Parathyroid adenoma (tissue), 2 donors: ENCODE results near the gene QDPR.

Experiments
- H2AFZ ChIP-seq: fragments of 300-600 bp; sonication (generic); one replicate; pipeline ENCODE4 v1.7.0; 2017; ENCODE audit warnings: antibody characterized with exemption, mild to moderate bottlenecking
- H3K27ac ChIP-seq: fragments of 300-600 bp; sonication (generic); one replicate; pipeline ENCODE4 v1.7.0; 2017
- H3K27me3 ChIP-seq: fragments of 300-600 bp; sonication (generic); one replicate; pipeline ENCODE4 v1.7.0; 2017; ENCODE audit warnings: low read length; ENCODE audit not compliant: control insufficient read depth, insufficient read depth
- H3K36me3 ChIP-seq: fragments of 300-600 bp; sonication (generic); one replicate; pipeline ENCODE4 v1.7.0; 2017; ENCODE audit warnings: low read length; ENCODE audit not compliant: control insufficient read depth, insufficient read depth
- H3K4me1 ChIP-seq: fragments of 300-600 bp; sonication (generic); one replicate; pipeline ENCODE4 v1.7.0; 2017; ENCODE audit warnings: control low read depth
- H3K4me2 ChIP-seq: fragments of 300-600 bp; sonication (generic); one replicate; pipeline ENCODE4 v1.7.0; 2017; ENCODE audit warnings: low read length
- H3K4me3 ChIP-seq: fragments of 300-600 bp; sonication (generic); one replicate; pipeline ENCODE4 v1.7.0; 2017; ENCODE audit warnings: low read depth, low read length
- H3K79me2 ChIP-seq: fragments of 300-600 bp; sonication (generic); one replicate; pipeline ENCODE4 v1.7.0; 2017; ENCODE audit warnings: control low read depth
- H3K9ac ChIP-seq: fragments of 300-600 bp; sonication (generic); one replicate; pipeline ENCODE4 v1.7.0; 2017; ENCODE audit warnings: mild to moderate bottlenecking
- H3K9me3 ChIP-seq: fragments of 300-600 bp; sonication (generic); one replicate; pipeline ENCODE4 v1.7.0; 2017; ENCODE audit warnings: low read length; ENCODE audit not compliant: control insufficient read depth
- CTCF ChIP-seq: fragments of 300-600 bp; sonication (generic); IDR thresholded peaks from one replicate; pipeline ENCODE4 v1.7.0; 2017; ENCODE audit warnings: antibody characterized with exemption, mild to moderate bottlenecking
- donor health status: primary hyperparathyroidism.

Gene QDPR

GRCh38 chr4:17504081-17504480 is 7.8 kb downstream of the QDPR start:
- H3K79me2 ChIP-seq: no peaks in the 10 kb centered on the region
- H3K4me3 ChIP-seq: no peak overlapping the region
- H3K27me3 ChIP-seq: no peaks in the 10 kb centered on the region
- H3K4me2 ChIP-seq: no peak overlapping the region
- no peak overlapping the region for H2AFZ ChIP-seq
- H3K36me3 ChIP-seq: no peaks in the 10 kb centered on the region
- no peak overlapping the region for H3K27ac ChIP-seq
- TF ChIP-seq CTCF: no peak
- H3K9ac ChIP-seq: no peak overlapping the region
- H3K9me3 ChIP-seq: no peaks in the 10 kb centered on the region
- H3K4me1 ChIP-seq: no peaks in the 10 kb centered on the region

GRCh38 chr4:17502756-17503155 is 9.1 kb downstream of the QDPR start:
- Histone ChIP-seq H3K4me1 (no peaks in the 10 kb centered on the region), H3K27me3 (no peaks in the 10 kb centered on the region), H3K27ac (no peak overlapping the region), H3K9ac (no peak overlapping the region), H3K79me2 (no peaks in the 10 kb centered on the region), H3K36me3 (no peaks in the 10 kb centered on the region), H3K9me3 (no peaks in the 10 kb centered on the region), H2AFZ (no peak overlapping the region), H3K4me2 (no peak overlapping the region), H3K4me3 (no peak overlapping the region)
- TF ChIP-seq CTCF: no peak

- no peak overlapping the region for H3K9ac ChIP-seq
- H3K4me1 ChIP-seq: no peaks in the 10 kb centered on the region
- no peaks in the 10 kb centered on the region for H3K79me2 ChIP-seq
- H3K4me3 ChIP-seq: no peak overlapping the region
- no peaks in the 10 kb centered on the region for H3K36me3 ChIP-seq
- H2AFZ ChIP-seq: no peak overlapping the region
- no peaks in the 10 kb centered on the region for H3K27me3 ChIP-seq
- no peak for TF ChIP-seq CTCF
- no peak overlapping the region for H3K27ac ChIP-seq
- no peaks in the 10 kb centered on the region for H3K9me3 ChIP-seq
- H3K4me2 ChIP-seq: no peak overlapping the region
Measured at GRCh38 chr4:17500574-17500973, 11.3 kb downstream of the QDPR start.

- Histone ChIP-seq H3K4me1 (no peaks in the 10 kb centered on the region), H3K27me3 (no peaks in the 10 kb centered on the region), H3K4me3 (no peak overlapping the region), H3K9me3 (no peaks in the 10 kb centered on the region), H2AFZ (no peak overlapping the region), H3K36me3 (no peaks in the 10 kb centered on the region), H3K79me2 (no peaks in the 10 kb centered on the region), H3K9ac (no peak overlapping the region), H3K4me2 (no peak overlapping the region), H3K27ac (no peak overlapping the region)
- no peak for TF ChIP-seq CTCF
Measured at GRCh38 chr4:17497890-17498523, 13.9 kb downstream of the QDPR start.
